HG02642 (cell line): ENCODE measurements around the gene FLVCR1.
A peak's percentile ranks its signal among the peaks of the same experiment; 100 is the strongest.
"Not testable (repeated sequence)": the region's sequence is repeated elsewhere in the genome, so short reads cannot be mapped to it uniquely, and the experiment has no call there.

ENCODE experiments used
- ATAC-seq: cut with Tn5 transposase; IDR thresholded peaks from one replicate; pipeline ENCODE4 v1.9.1; 2021; ENCODE audit warnings: mild to moderate bottlenecking; ENCODE audit not compliant: unreplicated experiment, poor library complexity

The FLVCR1 gene

DNA sequence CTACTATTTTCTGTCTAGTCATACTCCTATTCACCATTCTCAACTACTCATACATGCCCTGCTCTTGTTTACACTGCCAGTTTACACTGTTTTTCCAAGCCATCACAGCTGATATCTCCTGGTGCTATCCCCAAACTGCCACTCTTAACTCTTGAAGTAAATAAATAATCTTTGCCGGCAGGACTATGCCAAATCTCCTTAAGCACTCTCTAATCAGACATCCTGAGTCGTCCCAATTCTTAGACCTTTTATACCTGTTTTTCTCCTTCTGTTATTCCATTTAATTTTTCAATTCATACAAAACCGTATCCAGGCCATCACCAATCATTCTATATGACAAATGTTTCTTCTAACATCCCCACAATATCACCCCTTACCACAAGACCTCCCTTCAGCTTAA lies 55.6 kb downstream of the FLVCR1 start:
- not testable (repeated sequence) for ATAC-seq

DNA sequence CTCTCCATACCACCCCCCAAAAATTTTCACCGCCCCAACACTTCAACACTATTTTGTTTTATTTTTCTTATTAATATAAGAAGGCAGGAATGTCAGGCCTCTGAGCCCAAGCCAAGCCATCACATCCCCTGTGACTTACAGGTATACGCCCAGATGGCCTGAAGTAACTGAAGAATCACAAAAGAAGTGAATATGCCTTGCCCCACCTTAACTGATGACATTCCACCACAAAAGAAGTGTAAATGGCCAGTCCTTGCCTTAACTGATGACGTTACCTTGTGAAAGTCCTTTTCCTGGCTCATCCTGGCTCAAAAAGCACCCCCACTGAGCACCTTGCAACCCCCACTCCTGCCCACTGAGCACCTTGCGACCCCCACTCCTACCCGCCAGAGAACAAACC lies 56.0 kb downstream of the FLVCR1 start:
- ATAC-seq = not testable (repeated sequence)

GRCh38 chr1:212914789-212915188 lies 56.7 kb downstream of the FLVCR1 start:
- ATAC-seq = no peak

DNA sequence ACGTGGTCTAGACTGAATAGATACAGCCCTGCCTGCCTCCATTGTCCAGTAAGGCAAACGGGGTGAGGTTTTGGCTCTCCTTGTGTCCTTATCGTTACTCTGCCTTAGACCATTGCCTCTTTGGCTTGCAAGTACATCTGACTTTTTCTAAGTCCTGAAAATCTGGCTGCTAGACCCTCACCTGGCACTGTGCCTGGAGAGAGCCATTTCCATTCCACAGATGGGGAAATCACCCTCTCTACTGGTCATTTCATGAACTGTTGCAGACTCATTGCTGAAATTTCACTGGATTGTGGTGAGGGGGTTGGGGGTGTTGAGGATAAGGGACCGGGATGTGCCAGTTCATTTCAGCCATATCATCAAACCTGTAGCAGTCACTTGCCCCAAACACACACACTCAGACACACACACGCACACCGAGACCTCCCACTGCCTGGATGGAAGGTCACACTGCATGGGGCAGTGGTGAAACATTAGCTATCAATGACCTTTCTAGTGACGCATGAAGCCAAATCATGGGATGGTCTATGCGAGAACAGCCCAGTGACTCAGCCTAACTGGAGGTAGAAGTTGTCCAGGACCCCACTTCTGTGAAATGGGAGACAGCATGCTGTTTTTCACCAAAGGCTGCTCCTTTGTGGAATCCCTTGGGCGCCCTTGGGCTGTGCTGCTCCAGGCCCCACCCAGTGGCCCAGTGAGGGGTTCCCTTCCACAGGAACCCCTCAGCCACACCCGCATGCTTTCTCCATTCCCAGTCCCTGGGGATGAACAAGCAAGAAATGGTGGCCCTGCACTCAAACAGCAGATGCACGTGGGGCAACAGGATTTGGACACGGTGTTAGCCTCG lies 57.4 kb downstream of the FLVCR1 start:
- ATAC-seq = no peak

DNA sequence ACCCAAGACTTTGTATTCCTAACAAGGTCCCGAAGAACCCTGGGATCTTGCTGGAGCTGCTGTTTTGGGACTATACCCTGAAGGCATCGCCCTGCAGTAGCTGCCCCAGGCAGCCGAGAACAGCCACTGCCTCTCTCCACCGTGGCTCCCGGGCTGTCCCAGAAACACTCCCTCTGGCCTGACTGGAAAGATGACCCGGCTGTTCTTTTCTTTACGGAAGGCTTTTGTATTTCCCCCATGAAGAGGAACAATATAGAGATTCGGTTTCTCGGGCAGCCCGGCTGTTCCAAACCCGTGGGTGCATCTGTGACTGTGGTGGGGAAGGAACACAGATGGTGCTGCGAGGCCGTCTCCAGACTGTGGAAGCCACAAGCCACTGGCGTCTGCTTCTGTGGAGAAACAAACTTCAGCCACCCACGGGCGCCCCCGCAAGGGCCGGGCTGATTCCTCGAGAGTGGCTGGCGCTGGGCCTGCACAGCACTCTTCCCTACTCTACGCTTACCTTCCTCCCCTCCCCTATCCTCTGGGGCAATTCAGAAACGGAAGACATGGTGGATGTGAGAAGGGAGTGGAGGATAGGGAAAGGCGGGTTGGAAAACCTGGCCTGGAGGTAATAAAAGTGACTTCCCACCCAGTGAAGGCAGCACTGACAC lies 58.5 kb downstream of the FLVCR1 start:
- ATAC-seq = peak; percentile 56

- ATAC-seq = no peak
Measured at GRCh38 chr1:212917134-212917485, 59.0 kb downstream of the FLVCR1 start.

DNA sequence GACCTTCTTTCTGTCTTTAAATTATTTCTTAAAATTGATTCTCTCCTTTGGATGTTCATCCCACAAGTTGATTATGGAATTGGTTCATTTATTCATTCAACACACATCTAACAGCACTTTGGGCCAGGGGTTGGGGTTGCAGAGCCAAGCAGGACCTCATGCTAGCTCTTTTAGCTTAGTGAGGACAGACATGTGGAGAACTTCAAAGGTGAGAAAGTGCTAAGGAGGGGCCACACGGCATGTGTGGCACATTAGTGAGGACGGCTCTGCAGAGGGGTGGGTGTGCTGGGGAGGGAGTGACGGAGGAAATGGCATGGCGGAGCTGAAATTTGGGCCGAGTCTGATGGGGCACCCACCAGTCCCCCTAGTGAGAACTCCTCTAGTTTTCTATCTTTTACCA lies 59.8 kb downstream of the FLVCR1 start:
- ATAC-seq = no peak

- no peak for ATAC-seq
Measured at GRCh38 chr1:212918824-212919223, 60.7 kb downstream of the FLVCR1 start.

GRCh38 chr1:212920246-212920645 lies 62.2 kb downstream of the FLVCR1 start:
- ATAC-seq = no peak

- no peak for ATAC-seq
Measured at GRCh38 chr1:212920896-212921295, 62.8 kb downstream of the FLVCR1 start.

DNA sequence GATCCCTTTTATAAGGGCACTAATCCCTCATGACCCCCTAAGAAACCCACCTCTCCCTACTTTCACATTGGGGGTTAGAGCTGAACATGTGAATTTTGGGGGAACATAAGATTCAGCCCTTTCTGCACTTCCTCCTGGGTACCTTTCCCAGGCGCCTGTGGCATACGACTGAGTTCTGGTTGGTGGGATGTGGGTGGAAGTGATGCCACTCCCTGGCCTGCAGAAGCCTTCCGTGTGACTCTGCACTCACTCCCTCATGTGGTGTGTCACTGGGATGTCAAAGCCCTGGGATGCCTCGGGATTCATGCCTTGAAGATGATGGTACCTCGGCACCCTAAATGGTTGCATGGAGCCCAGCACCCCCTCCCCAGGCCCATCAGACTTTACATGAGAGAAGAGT lies 63.9 kb downstream of the FLVCR1 start:
- ATAC-seq = no peak

DNA sequence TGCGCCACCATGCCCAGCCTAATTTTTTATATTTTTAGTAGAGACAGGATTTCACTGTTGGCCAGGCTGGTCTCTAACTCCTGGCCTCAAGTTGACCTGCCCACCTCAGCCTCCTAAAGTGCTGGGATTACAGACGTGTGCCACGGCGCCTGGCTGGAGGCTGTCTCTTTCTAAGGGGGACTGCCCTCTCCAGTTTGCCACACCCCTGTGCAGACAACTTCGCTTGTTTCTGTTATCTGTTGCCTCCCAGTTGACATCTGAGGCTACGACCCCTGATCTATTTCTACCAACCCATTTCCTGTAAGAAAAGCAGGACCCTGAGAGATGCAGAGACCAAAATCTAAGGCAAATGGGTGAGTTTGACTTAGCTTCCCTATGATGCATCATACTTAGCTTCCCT lies 68.3 kb downstream of the FLVCR1 start:
- ATAC-seq = no peak

DNA sequence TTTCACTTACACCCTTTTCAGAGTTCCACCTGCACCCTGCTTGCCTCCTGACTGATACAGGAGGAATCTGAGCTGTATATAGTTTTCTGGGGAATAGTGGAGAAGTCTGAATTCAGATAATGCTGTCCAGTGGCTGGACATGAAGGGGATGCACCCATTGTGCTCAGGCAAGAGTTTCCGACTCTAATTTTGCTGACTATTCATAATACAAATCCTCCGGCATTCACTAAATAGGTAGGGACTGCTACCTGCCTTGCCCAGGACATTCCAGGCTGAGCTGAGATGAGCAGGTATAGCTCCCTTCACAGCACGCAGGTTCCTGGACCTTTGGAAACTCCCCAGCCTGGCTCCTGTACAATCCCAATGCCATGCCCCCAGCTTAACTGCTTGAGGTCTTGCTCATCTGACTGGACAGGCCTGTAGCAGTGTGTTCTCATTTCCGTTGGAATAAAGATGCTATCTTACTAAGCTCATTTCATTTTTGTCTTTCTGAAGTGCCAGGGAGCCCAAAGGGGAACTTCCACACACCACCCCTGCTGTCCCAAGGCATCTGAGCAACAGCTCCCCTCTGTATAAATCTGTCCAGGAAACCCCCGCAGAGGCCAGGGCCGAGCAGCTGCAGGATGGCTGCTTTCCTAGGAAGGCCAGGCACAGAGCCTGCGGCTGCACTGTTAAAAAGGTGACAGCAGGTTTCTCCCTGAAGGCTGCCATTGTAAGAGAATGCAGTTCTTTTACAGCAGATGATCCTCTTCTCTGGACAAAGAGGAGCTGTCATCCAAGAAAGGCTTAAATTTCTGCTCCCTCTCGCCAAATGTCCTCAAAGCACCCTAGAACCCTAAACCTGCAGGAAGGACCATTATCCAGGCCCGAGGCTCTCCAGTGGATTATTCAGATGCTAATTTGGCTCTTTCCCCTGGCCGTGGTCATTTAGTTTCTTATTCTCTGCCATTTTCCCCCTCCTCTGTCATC lies 70.5 kb downstream of the FLVCR1 start:
- ATAC-seq = peak; percentile 87

GRCh38 chr1:212930986-212931678 lies 73.1 kb downstream of the FLVCR1 start:
- no peak for ATAC-seq

- ATAC-seq = no peak
Measured at GRCh38 chr1:212933815-212934471, 75.9 kb downstream of the FLVCR1 start.

DNA sequence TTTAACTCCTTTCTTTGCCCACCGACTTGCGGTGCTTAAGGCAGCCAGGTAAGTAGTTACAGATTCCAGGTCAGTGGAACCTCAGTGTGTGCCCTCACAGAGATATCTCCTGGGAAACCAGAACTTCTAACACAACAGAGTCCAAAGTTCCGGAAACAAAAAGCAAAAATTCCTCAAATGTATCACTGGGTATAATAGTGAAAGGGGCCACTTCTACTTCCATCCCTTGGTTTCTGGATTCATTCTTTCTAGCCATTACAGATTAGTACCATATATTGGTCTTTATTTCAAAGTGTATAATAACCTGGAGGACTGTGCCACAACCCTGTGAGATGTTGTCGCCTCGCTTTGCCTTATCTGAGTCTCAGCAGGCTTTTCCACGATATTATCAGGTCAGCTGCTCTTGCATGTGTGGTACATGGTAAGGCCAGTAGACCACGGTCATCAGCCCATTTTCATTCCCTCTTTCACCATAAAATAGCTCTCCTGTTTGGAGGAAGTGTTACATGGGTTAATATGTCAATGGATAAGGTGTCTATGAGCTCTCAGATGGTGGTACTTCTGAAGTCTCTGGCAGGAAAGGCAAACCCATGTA lies 77.4 kb downstream of the FLVCR1 start:
- ATAC-seq = no peak

- ATAC-seq = no peak
Measured at GRCh38 chr1:212937034-212937433, 79.0 kb downstream of the FLVCR1 start.

DNA sequence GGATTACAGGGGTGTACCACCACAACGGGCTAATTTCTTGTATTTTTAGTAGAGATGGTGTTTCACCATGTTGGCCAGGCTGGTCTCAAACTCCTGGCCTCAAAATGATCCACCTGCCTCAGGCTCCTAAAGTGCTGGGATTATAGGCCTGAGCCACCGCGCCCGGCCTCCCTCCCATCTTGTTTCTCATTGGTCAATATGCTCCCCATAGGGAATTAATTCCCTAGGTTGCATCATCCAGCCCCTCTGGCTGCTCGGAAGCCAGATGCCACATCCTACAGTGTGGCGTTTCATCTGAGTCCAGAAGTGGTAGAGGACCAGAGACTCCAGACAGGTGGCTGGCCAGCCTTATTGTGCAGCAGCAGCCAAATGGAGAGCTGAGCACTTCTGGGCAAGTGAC lies 80.8 kb downstream of the FLVCR1 start:
- ATAC-seq = no peak

GRCh38 chr1:212941452-212941851 lies 83.4 kb downstream of the FLVCR1 start:
- ATAC-seq = no peak
